WTC11 (cell line): ENCODE data around the gene MAST1. TPM values are rescaled to one million over a fixed set of nuclear protein-coding genes. Genes with fewer than 3 reads are reported as not detected.
A peak's percentile ranks its signal among the peaks of the same experiment; 100 is the strongest.

ENCODE experiments used
- ATAC-seq: fragments of 200-7000 bp; cut with Tn5 transposase; 2 replicates; pipeline ENCODE4 v1.10.0; 2021; ENCODE audit warnings: mild to moderate bottlenecking, moderate library complexity
- CTCF ChIA-PET: fragments of 300-600 bp; sonication (Branson Sonifier 250); formaldehyde crosslinking; loops from one replicate; lab custom pipeline; 2021; ENCODE audit warnings: antibody characterized with exemption; lab: Charles Lee
- POLR2A ChIA-PET: fragments of 350-600 bp; sonication (Branson Sonifier 250); formaldehyde crosslinking; loops from one replicate; lab custom pipeline; 2021; ENCODE audit warnings: antibody characterized with exemption; lab: Charles Lee
- DNase-seq: peaks from one replicate; pipeline ENCODE4 v3.0.0; 2021; ENCODE audit warnings: low spot score
- H3K27ac Mint-ChIP-seq: 2 replicates; pipeline ENCODE4 v1.8.0; 2021; ENCODE audit warnings: mixed read lengths
- H3K27me3 Mint-ChIP-seq: 2 replicates; pipeline ENCODE4 v1.8.0; 2021; ENCODE audit warnings: low read depth, mild to moderate bottlenecking, moderate library complexity, mixed read lengths
- H3K36me3 Mint-ChIP-seq: 2 replicates; pipeline ENCODE4 v1.8.0; 2021; ENCODE audit warnings: mixed read lengths
- H3K4me1 Mint-ChIP-seq: 2 replicates; pipeline ENCODE4 v1.8.0; 2022; ENCODE audit warnings: mixed read lengths
- H3K4me3 Mint-ChIP-seq: 2 replicates; pipeline ENCODE4 v1.8.0; 2021; ENCODE audit warnings: mild to moderate bottlenecking, moderate library complexity, mixed read lengths
- H3K9me3 Mint-ChIP-seq: 2 replicates; pipeline ENCODE4 v1.8.0; 2021; ENCODE audit warnings: mixed read lengths
- CBFB ChIP-seq: sonication (generic); formaldehyde crosslinking; IDR thresholded peaks from 2 replicates; pipeline ENCODE4 v1.8.1; 2022; ENCODE audit warnings: mild to moderate bottlenecking, low read depth, missing genetic modification reagents
- ESRRA ChIP-seq: sonication (generic); formaldehyde crosslinking; IDR thresholded peaks from 2 replicates; pipeline ENCODE4 v1.8.1; 2022; ENCODE audit warnings: mild to moderate bottlenecking, missing genetic modification reagents, borderline replicate concordance
- FOXK1 ChIP-seq: sonication (generic); formaldehyde crosslinking; IDR thresholded peaks from 2 replicates; pipeline ENCODE4 v1.8.0; 2022; ENCODE audit warnings: mild to moderate bottlenecking, moderate library complexity, missing genetic modification reagents
- FOXP1 ChIP-seq: sonication (generic); formaldehyde crosslinking; IDR thresholded peaks from 2 replicates; pipeline ENCODE4 v1.8.0; 2022; ENCODE audit warnings: missing genetic modification reagents, mild to moderate bottlenecking, moderate library complexity, borderline replicate concordance
- NFE2L1 ChIP-seq: sonication (generic); formaldehyde crosslinking; IDR thresholded peaks from 2 replicates; pipeline ENCODE4 v1.8.1; 2023; ENCODE audit warnings: missing genetic modification reagents
- NR1H2 ChIP-seq: sonication (generic); formaldehyde crosslinking; IDR thresholded peaks from 2 replicates; pipeline ENCODE4 v1.9.0; 2021; ENCODE audit warnings: mild to moderate bottlenecking, moderate library complexity, missing genetic modification reagents
- SP1 ChIP-seq: sonication (generic); formaldehyde crosslinking; conservative IDR thresholded peaks from 2 replicates; pipeline ENCODE4 v1.8.1; 2022; ENCODE audit warnings: missing genetic modification reagents
- TEAD1 ChIP-seq: sonication (generic); formaldehyde crosslinking; IDR thresholded peaks from 2 replicates; pipeline ENCODE4 v1.8.0; 2022; ENCODE audit warnings: mild to moderate bottlenecking, missing genetic modification reagents
- TP53 ChIP-seq: sonication (generic); formaldehyde crosslinking; IDR thresholded peaks from 2 replicates; pipeline ENCODE4 v1.8.1; 2023; ENCODE audit warnings: mild to moderate bottlenecking, missing genetic modification reagents
- ZBTB21 ChIP-seq: sonication (generic); formaldehyde crosslinking; IDR thresholded peaks from 2 replicates; pipeline ENCODE4 v1.8.1; 2023; ENCODE audit warnings: mild to moderate bottlenecking, missing genetic modification reagents, borderline replicate concordance
- ZNF416 ChIP-seq: fragments of 250-450 bp; sonication (Bioruptor Pico); IDR thresholded peaks from 2 replicates; pipeline ENCODE4 v1.9.0; 2021; ENCODE audit warnings: mild to moderate bottlenecking, inconsistent platforms
- total RNA-seq: library from RNA; stranded (reverse); gene quantifications from 3 replicates; pipeline ENCODE4 v1.2.3, GENCODE V29; 2021
- TF ChIP-seq, protein P1 (sequence below): sonication (generic); formaldehyde crosslinking; IDR thresholded peaks from 2 replicates; pipeline ENCODE4 v1.8.1; 2022; ENCODE audit warnings: low read depth, missing genetic modification reagents, borderline replicate concordance
- TF ChIP-seq, protein P2 (sequence below): sonication (generic); formaldehyde crosslinking; conservative IDR thresholded peaks from 2 replicates; pipeline ENCODE4 v1.8.1; 2022; ENCODE audit warnings: mild to moderate bottlenecking, missing genetic modification reagents
- TF ChIP-seq, protein P3 (sequence below): sonication (generic); formaldehyde crosslinking; IDR thresholded peaks from 2 replicates; pipeline ENCODE4 v1.8.1; 2023; ENCODE audit warnings: mild to moderate bottlenecking, moderate library complexity, missing genetic modification reagents
- TF ChIP-seq, protein P4 (sequence below): sonication (generic); formaldehyde crosslinking; IDR thresholded peaks from 2 replicates; pipeline ENCODE4 v1.8.0; 2022; ENCODE audit warnings: mild to moderate bottlenecking, missing genetic modification reagents
- TF ChIP-seq, protein P5 (sequence below): sonication (generic); formaldehyde crosslinking; IDR thresholded peaks from 2 replicates; pipeline ENCODE4 v1.8.0; 2022; ENCODE audit warnings: missing genetic modification reagents
- TF ChIP-seq, protein P6 (sequence below): sonication (generic); formaldehyde crosslinking; IDR thresholded peaks from 2 replicates; pipeline ENCODE4 v1.8.0; 2022; ENCODE audit warnings: mild to moderate bottlenecking, missing genetic modification reagents
- TF ChIP-seq, protein P7 (sequence below): sonication (generic); formaldehyde crosslinking; IDR thresholded peaks from 2 replicates; pipeline ENCODE4 v1.8.0; 2023; ENCODE audit warnings: mild to moderate bottlenecking, missing genetic modification reagents
- TF ChIP-seq, protein P8 (sequence below): sonication (generic); formaldehyde crosslinking; IDR thresholded peaks from 2 replicates; pipeline ENCODE4 v1.8.1; 2023; ENCODE audit warnings: mild to moderate bottlenecking, missing genetic modification reagents, moderate library complexity
- TF ChIP-seq, protein P9 (sequence below): sonication (generic); formaldehyde crosslinking; IDR thresholded peaks from 2 replicates; pipeline ENCODE4 v1.8.0; 2022; ENCODE audit warnings: mild to moderate bottlenecking, missing genetic modification reagents

Gene MAST1
- total RNA-seq, 1 experiment from 2014 or later, result 24.3 TPM

DNA sequence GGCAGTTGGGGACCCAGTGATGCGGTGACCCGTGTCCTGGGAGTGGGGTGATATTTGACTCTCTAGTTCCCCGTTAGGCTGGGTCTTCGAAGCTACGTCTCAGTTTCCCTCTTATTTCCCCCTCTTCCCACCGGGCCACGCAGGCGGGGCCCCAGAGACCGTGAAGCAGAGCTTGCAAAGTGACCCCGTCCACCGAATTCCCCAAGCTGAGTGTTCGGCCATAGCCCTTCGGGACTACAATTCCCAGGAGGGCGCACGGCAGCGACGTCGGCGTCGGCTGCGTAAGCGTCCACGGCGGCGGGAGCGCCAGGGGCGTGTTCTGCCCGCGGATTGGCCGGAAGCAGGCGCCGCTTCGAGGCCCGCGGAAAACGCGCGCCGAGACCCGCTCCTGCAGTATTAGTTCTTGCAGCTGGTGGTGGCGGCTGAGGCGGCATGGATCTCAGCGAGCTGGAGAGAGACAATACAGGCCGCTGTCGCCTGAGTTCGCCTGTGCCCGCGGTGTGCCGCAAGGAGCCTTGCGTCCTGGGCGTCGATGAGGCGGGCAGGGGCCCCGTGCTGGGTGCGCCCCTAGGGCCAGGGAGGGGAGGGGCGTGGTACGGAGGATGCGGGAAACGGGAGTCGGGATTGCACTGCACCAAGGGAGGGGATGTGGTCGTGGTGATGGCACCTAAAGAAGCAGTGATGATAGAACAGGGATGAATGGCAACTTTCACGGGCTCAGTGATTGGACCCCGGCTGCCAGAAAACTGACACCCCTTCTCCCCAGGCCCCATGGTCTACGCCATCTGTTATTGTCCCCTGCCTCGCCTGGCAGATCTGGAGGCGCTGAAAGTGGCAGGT lies 31.9 kb upstream of the MAST1 start, which contains the start of gene RNASEH2A:
Gene RNASEH2A, plus strand, starts transcription at position 343 of the 840 bp plus-strand sequence. Its CDS starts 90 bp downstream, at position 433.
- ATAC-seq (peak; percentile 89), DNase-seq (peak; percentile 91)
- ChIA-PET CTCF (interaction anchor here (0.5 to 2.2 kb wide), 15 partner anchors 9 to 882 kb away, joined by 3 to 17 read pairs (median 6); partner anchors contain the start of genes HOOK2 and RTBDN), POLR2A (interaction anchor here (0.6 to 1.9 kb wide), 8 partner anchors 9 to 512 kb away, joined by 3 to 10 read pairs (median 4); partner anchors contain the start of gene DNASE2)
- H3K9me3 Mint-ChIP-seq, result no peaks in the 10 kb centered on the region
- H3K27me3 Mint-ChIP-seq, result peaks cover 4% of the 10 kb centered on the region; the same call in 1 of the 2 replicates
- H3K36me3 Mint-ChIP-seq, result peaks cover 18% of the 10 kb centered on the region
- H3K4me3 Mint-ChIP-seq, result peak within 1 kb of the TSS; percentile 96
- peaks cover 18% of the 10 kb centered on the region for H3K4me1 Mint-ChIP-seq
- peak within 1 kb of the TSS; percentile 93 for H3K27ac Mint-ChIP-seq
- TF ChIP-seq ZNF416 (CRISPR knock-in tag) (no peak), FOXK1 (CRISPR knock-in tag) (peak; percentile 89), NR1H2 (no peak), TP53 (CRISPR knock-in tag) (peak; percentile 58; the same call in 1 of the 2 replicates), CBFB (CRISPR knock-in tag) (peak; percentile 76; the same call in 1 of the 2 replicates), TEAD1 (CRISPR knock-in tag) (0 out of 2 replicates have a peak, but pooled peaks have one; percentile 15), ZBTB21 (CRISPR knock-in tag) (no peak; the same call in 1 of the 2 replicates), SP1 (CRISPR knock-in tag) (peak; percentile 95), NFE2L1 (CRISPR knock-in tag) (peak; percentile 58; the same call in 1 of the 2 replicates), ESRRA (0 out of 2 replicates have a peak, but pooled peaks have one; percentile 56), FOXP1 (peak; percentile 61; the same call in 1 of the 2 replicates)
- TF ChIP-seq, protein P1, sequence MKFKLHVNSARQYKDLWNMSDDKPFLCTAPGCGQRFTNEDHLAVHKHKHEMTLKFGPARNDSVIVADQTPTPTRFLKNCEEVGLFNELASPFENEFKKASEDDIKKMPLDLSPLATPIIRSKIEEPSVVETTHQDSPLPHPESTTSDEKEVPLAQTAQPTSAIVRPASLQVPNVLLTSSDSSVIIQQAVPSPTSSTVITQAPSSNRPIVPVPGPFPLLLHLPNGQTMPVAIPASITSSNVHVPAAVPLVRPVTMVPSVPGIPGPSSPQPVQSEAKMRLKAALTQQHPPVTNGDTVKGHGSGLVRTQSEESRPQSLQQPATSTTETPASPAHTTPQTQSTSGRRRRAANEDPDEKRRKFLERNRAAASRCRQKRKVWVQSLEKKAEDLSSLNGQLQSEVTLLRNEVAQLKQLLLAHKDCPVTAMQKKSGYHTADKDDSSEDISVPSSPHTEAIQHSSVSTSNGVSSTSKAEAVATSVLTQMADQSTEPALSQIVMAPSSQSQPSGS (CRISPR knock-in tag), result no peak
- TF ChIP-seq, protein P2, sequence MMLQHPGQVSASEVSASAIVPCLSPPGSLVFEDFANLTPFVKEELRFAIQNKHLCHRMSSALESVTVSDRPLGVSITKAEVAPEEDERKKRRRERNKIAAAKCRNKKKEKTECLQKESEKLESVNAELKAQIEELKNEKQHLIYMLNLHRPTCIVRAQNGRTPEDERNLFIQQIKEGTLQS (CRISPR knock-in tag), result no peak
- TF ChIP-seq, protein P3, sequence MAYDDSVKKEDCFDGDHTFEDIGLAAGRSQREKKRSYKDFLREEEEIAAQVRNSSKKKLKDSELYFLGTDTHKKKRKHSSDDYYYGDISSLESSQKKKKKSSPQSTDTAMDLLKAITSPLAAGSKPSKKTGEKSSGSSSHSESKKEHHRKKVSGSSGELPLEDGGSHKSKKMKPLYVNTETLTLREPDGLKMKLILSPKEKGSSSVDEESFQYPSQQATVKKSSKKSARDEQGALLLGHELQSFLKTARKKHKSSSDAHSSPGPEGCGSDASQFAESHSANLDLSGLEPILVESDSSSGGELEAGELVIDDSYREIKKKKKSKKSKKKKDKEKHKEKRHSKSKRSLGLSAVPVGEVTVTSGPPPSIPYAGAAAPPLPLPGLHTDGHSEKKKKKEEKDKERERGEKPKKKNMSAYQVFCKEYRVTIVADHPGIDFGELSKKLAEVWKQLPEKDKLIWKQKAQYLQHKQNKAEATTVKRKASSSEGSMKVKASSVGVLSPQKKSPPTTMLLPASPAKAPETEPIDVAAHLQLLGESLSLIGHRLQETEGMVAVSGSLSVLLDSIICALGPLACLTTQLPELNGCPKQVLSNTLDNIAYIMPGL, result peak; percentile 63; the same call in 1 of the 2 replicates
- TF ChIP-seq, protein P4, sequence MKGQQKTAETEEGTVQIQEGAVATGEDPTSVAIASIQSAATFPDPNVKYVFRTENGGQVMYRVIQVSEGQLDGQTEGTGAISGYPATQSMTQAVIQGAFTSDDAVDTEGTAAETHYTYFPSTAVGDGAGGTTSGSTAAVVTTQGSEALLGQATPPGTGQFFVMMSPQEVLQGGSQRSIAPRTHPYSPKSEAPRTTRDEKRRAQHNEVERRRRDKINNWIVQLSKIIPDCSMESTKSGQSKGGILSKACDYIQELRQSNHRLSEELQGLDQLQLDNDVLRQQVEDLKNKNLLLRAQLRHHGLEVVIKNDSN (CRISPR knock-in tag), result peak; percentile 30; the same call in 1 of the 2 replicates
- TF ChIP-seq, protein P5, sequence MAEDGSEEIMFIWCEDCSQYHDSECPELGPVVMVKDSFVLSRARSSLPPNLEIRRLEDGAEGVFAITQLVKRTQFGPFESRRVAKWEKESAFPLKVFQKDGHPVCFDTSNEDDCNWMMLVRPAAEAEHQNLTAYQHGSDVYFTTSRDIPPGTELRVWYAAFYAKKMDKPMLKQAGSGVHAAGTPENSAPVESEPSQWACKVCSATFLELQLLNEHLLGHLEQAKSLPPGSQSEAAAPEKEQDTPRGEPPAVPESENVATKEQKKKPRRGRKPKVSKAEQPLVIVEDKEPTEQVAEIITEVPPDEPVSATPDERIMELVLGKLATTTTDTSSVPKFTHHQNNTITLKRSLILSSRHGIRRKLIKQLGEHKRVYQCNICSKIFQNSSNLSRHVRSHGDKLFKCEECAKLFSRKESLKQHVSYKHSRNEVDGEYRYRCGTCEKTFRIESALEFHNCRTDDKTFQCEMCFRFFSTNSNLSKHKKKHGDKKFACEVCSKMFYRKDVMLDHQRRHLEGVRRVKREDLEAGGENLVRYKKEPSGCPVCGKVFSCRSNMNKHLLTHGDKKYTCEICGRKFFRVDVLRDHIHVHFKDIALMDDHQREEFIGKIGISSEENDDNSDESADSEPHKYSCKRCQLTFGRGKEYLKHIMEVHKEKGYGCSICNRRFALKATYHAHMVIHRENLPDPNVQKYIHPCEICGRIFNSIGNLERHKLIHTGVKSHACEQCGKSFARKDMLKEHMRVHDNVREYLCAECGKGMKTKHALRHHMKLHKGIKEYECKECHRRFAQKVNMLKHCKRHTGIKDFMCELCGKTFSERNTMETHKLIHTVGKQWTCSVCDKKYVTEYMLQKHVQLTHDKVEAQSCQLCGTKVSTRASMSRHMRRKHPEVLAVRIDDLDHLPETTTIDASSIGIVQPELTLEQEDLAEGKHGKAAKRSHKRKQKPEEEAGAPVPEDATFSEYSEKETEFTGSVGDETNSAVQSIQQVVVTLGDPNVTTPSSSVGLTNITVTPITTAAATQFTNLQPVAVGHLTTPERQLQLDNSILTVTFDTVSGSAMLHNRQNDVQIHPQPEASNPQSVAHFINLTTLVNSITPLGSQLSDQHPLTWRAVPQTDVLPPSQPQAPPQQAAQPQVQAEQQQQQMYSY (CRISPR knock-in tag), result 0 out of 2 replicates have a peak, but pooled peaks have one; percentile 39
- TF ChIP-seq, protein P6, sequence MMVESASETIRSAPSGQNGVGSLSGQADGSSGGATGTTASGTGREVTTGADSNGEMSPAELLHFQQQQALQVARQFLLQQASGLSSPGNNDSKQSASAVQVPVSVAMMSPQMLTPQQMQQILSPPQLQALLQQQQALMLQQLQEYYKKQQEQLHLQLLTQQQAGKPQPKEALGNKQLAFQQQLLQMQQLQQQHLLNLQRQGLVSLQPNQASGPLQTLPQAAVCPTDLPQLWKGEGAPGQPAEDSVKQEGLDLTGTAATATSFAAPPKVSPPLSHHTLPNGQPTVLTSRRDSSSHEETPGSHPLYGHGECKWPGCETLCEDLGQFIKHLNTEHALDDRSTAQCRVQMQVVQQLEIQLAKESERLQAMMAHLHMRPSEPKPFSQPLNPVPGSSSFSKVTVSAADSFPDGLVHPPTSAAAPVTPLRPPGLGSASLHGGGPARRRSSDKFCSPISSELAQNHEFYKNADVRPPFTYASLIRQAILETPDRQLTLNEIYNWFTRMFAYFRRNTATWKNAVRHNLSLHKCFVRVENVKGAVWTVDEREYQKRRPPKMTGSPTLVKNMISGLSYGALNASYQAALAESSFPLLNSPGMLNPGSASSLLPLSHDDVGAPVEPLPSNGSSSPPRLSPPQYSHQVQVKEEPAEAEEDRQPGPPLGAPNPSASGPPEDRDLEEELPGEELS (CRISPR knock-in tag), result peak; percentile 96
- TF ChIP-seq, protein P7, sequence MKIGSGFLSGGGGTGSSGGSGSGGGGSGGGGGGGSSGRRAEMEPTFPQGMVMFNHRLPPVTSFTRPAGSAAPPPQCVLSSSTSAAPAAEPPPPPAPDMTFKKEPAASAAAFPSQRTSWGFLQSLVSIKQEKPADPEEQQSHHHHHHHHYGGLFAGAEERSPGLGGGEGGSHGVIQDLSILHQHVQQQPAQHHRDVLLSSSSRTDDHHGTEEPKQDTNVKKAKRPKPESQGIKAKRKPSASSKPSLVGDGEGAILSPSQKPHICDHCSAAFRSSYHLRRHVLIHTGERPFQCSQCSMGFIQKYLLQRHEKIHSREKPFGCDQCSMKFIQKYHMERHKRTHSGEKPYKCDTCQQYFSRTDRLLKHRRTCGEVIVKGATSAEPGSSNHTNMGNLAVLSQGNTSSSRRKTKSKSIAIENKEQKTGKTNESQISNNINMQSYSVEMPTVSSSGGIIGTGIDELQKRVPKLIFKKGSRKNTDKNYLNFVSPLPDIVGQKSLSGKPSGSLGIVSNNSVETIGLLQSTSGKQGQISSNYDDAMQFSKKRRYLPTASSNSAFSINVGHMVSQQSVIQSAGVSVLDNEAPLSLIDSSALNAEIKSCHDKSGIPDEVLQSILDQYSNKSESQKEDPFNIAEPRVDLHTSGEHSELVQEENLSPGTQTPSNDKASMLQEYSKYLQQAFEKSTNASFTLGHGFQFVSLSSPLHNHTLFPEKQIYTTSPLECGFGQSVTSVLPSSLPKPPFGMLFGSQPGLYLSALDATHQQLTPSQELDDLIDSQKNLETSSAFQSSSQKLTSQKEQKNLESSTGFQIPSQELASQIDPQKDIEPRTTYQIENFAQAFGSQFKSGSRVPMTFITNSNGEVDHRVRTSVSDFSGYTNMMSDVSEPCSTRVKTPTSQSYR, result peak; percentile 85; the same call in 1 of the 2 replicates
- TF ChIP-seq, protein P8, sequence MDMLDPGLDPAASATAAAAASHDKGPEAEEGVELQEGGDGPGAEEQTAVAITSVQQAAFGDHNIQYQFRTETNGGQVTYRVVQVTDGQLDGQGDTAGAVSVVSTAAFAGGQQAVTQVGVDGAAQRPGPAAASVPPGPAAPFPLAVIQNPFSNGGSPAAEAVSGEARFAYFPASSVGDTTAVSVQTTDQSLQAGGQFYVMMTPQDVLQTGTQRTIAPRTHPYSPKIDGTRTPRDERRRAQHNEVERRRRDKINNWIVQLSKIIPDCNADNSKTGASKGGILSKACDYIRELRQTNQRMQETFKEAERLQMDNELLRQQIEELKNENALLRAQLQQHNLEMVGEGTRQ (CRISPR knock-in tag), result 0 out of 2 replicates have a peak, but pooled peaks have one; percentile 30
- TF ChIP-seq, protein P9, sequence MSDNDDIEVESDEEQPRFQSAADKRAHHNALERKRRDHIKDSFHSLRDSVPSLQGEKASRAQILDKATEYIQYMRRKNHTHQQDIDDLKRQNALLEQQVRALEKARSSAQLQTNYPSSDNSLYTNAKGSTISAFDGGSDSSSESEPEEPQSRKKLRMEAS, result peak; percentile 95
